Right atrium auricular region (tissue), 2 donors: ENCODE data around the gene SNAP47. TPM values are rescaled to one million over a fixed set of nuclear protein-coding genes. Genes with fewer than 3 reads are reported as not detected.

Experiments used
- DNase-seq: peaks from one replicate; pipeline ENCODE4 v3.0.0-alpha.2; 2019; ENCODE audit warnings: low spot score
- H3K27ac ChIP-seq, 2 donors: fragments of 200-600 bp; sonication (generic); 1 replicate in 1 of 2; 2 replicates in 1 of 2; pipeline ENCODE4 v1.5.1; 2016 to 2019
- H3K27me3 ChIP-seq, 2 donors: fragments of 200-600 bp; sonication (generic); one replicate each; pipeline versions ENCODE4 v1.5.1 to v1.6.0; 2017 to 2019
- H3K36me3 ChIP-seq: fragments of 200-600 bp; sonication (generic); one replicate; pipeline ENCODE4 v1.5.1; 2016
- H3K4me1 ChIP-seq, 2 donors: fragments of 200-600 bp; sonication (generic); one replicate each; pipeline versions ENCODE4 v1.5.1 to v1.6.0; 2017 to 2019
- H3K4me3 ChIP-seq, 2 donors: fragments of 200-600 bp; sonication (generic); 1 replicate in 1 of 2; 2 replicates in 1 of 2; pipeline ENCODE4 v1.5.1; 2017 to 2019; ENCODE audit warnings: mild to moderate bottlenecking in 1 of 2, moderate library complexity in 1 of 2
- H3K9me3 ChIP-seq, 2 donors: fragments of 200-600 bp; sonication (generic); one replicate each; pipeline ENCODE4 v1.5.1; 2019
- CTCF ChIP-seq, 2 donors: fragments of 200-600 bp; sonication (generic); IDR thresholded peaks; one replicate each; pipeline ENCODE4 v1.5.1; 2019; ENCODE audit warnings: antibody characterized with exemption in 2 of 2
- total RNA-seq, 2 donors: library from RNA; depleted of rRNA; stranded (reverse); fragments of >200 nt; gene quantifications; one replicate each; pipeline ENCODE4 v1.1.0, GENCODE V29; 2016

The SNAP47 gene
- total RNA-seq, 2 donors from 2014 or later: 39.1 to 102 TPM

GRCh38 chr1:227778401-227778947 is 43.2 kb downstream of the SNAP47 start:
- Histone ChIP-seq H3K27ac (no peak overlapping the region), H3K9me3 (no peaks in the 10 kb centered on the region), H3K4me3 (no peak overlapping the region), H3K27me3 (no peaks in the 10 kb centered on the region), H3K36me3 (peaks cover 11% of the 10 kb centered on the region), H3K4me1 (peaks cover 0 to 4% of the 10 kb centered on the region in 2 donors)
- TF ChIP-seq CTCF (IDR thresholded peaks at IDR 0.05): no peak
- no peak for DNase-seq

DNA sequence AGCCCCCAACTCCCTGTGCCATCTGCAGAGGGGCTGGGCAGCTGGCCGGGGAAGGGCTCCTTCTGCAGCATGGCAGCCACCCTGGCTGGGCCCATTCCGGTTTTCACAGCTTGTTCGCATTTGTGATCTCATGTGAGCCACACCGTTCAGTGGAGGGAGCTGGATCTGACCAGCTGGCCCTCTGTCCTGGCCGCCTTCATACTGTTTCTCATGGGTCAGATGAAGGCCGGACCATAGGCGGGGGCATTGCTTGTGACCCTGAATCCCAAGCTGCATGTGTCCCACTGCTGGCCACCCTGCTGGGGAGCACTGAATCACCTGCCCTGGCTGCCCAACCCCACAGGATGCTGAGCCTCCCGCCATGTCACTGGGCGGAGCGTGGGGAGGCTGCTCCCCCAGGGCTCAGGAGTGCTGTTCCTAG is 43.8 kb downstream of the SNAP47 start:
- H3K36me3 ChIP-seq: peaks cover 11% of the 10 kb centered on the region
- peaks cover 0 to 4% of the 10 kb centered on the region in 2 donors for H3K4me1 ChIP-seq
- H3K27ac ChIP-seq: no peak overlapping the region
- H3K27me3 ChIP-seq: no peaks in the 10 kb centered on the region
- no peak overlapping the region for H3K4me3 ChIP-seq
- no peak for DNase-seq
- TF ChIP-seq CTCF (IDR thresholded peaks at IDR 0.05): no peak
- H3K9me3 ChIP-seq: no peaks in the 10 kb centered on the region

DNA sequence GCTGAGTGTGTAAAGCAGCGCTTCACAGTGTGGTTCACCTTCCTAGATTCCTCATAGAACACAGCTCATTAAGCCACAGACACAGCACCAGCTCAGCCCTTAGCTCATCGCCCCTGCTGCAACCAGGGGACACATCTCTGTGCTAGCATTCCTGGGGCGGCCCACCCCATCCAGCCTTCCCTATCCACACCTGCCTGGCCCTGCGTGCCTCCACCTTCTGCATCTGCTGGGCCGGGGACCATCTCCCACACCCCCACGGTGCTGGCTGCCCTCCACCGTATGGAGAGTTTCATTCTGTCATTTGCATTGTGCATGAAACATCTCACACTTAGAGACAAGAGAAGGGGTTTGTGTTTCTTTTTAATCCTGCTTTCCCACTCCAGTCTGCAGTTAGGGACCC is 44.5 kb downstream of the SNAP47 start:
- Histone ChIP-seq H3K36me3 (peaks cover 11% of the 10 kb centered on the region), H3K4me1 (peaks cover 0 to 4% of the 10 kb centered on the region in 2 donors), H3K27ac (no peak overlapping the region), H3K27me3 (no peaks in the 10 kb centered on the region), H3K4me3 (no peak overlapping the region), H3K9me3 (no peaks in the 10 kb centered on the region)
- no peak for TF ChIP-seq CTCF (IDR thresholded peaks at IDR 0.05)
- DNase-seq: no peak

- H3K36me3 ChIP-seq: peaks cover 11% of the 10 kb centered on the region
- H3K27ac ChIP-seq: no peak overlapping the region
- no peak overlapping the region for H3K4me3 ChIP-seq
- H3K4me1 ChIP-seq: no peaks in the 10 kb centered on the region
- no peaks in the 10 kb centered on the region for H3K27me3 ChIP-seq
- H3K9me3 ChIP-seq: no peaks in the 10 kb centered on the region
- DNase-seq: no peak
- TF ChIP-seq CTCF (IDR thresholded peaks at IDR 0.05): no peak
These were observed 45.1 kb downstream of the SNAP47 start for GRCh38 chr1:227780101-227781044.

DNA sequence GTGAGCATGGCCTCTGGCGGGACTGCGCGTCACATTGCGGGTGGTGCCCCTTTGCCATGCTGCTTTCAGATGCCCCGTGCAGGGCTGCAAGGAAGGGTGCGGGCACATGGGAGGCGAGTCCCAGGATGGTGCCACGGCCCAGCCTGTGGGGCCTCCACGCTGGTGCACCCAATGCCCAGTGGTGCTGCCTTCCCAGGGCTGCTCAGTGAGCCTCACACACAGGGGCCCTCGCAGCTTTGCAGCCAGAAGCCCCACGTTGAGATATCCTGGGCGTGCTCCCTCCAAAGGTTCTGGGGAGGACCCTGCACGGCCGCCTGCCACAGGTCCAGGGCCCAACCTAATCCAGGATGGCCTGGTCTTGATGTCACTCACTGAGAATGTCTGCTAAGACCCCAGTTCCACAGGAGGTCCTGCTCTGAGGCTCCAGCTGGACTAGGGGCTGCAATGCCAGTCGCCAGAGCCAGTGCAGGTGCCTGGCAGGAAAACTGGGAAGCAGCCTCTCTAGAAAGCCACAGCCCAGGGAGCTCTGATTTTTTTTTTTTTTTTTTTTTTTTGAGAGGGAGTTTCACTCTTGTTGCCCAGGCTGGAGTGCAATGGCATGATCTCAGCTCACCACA is 46.2 kb downstream of the SNAP47 start:
- peaks cover 3% of the 10 kb centered on the region for H3K36me3 ChIP-seq
- H3K4me1 ChIP-seq: peaks cover 0 to 6% of the 10 kb centered on the region in 2 donors
- no peak overlapping the region for H3K27ac ChIP-seq
- TF ChIP-seq CTCF (IDR thresholded peaks at IDR 0.05): no peak
- H3K27me3 ChIP-seq: no peaks in the 10 kb centered on the region
- no peak for DNase-seq
- no peaks in the 10 kb centered on the region for H3K9me3 ChIP-seq
- no peak overlapping the region for H3K4me3 ChIP-seq
